ENCODE results near the gene SLC22A3.
"Not testable (repeated sequence)": the region's sequence is repeated elsewhere in the genome, so short reads cannot be mapped to it uniquely, and the experiment has no call there.

DNA sequence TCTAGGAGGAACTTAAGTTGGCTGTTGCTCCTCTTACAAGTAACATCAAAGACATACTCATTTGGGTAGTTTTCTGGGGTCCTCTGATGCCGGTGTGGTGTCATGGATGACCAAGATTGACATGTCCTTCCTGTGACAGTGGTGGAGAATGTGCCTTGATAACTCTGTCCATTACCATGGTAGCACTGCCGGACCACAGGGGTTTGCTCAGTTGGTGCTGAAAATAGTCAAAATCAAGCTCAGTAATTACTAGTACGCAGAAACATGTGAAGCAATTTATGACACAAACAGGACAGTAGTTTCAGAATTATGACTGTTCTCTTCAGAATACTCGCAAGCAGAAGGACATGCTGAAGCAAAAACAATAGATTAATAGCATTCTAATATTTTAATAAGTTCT is 128.9 kb downstream of the SLC22A3 start:
- TF ChIP-seq, protein P1, sequence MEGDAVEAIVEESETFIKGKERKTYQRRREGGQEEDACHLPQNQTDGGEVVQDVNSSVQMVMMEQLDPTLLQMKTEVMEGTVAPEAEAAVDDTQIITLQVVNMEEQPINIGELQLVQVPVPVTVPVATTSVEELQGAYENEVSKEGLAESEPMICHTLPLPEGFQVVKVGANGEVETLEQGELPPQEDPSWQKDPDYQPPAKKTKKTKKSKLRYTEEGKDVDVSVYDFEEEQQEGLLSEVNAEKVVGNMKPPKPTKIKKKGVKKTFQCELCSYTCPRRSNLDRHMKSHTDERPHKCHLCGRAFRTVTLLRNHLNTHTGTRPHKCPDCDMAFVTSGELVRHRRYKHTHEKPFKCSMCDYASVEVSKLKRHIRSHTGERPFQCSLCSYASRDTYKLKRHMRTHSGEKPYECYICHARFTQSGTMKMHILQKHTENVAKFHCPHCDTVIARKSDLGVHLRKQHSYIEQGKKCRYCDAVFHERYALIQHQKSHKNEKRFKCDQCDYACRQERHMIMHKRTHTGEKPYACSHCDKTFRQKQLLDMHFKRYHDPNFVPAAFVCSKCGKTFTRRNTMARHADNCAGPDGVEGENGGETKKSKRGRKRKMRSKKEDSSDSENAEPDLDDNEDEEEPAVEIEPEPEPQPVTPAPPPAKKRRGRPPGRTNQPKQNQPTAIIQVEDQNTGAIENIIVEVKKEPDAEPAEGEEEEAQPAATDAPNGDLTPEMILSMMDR (IDR thresholded peaks at IDR 0.05) = not testable (repeated sequence)
- TF ChIP-seq ZFX (IDR thresholded peaks at IDR 0.05; ENCODE audit: borderline replicate concordance) = not testable (repeated sequence)
